B cell (primary cell): Measurements from ENCODE around the gene PNPT1.

ENCODE experiments used
- CTCF ChIP-seq: fragments of 200-600 bp; IDR thresholded peaks from one replicate; pipeline ENCODE4 v1.8.0; 2022; ENCODE audit warnings: antibody characterized with exemption, mild to moderate bottlenecking
- EZH2 ChIP-seq: IDR thresholded peaks from 2 replicates; pipeline ENCODE4 v1.6.1; 2012; ENCODE audit warnings: borderline replicate concordance, low read depth, mild to moderate bottlenecking, moderate library complexity, low read length; ENCODE audit not compliant: insufficient read depth, poor library complexity, severe bottlenecking

GRCh38 chr2:55595536-55595935 is 98.1 kb downstream of the PNPT1 start:
- TF ChIP-seq CTCF, result no peak
- no peak for TF ChIP-seq EZH2
